Measurements from ENCODE around the gene CDK2. TPM values are rescaled to one million over a fixed set of nuclear protein-coding genes. Genes with fewer than 3 reads are reported as not detected.

The CDK2 gene
- total RNA-seq, 1 donor from 2014 or later = 21.4 TPM

DNA sequence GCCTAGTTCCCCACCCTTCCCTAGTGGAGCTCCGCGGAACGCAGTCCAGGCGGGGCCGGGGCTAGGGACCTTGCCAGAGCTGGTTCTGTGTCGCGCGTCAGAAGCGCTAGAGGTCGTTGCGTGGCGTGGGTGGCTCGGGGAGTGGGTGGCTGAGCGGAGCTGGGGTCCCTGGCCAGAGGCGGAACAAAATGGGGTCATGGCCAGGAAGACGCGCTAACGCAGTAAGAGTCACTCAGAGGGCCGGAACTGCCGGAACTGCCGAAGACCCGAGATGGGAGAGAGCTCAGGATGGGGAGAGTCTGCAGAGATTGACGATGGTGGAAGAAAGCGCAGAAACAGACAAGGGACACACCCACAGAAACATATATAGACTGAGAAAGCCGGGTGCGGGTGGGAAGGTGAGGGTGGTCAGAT, 30.9 kb upstream of the CDK2 start:
- DNase-seq (ENCODE audit: low spot score) = no peak

DNA sequence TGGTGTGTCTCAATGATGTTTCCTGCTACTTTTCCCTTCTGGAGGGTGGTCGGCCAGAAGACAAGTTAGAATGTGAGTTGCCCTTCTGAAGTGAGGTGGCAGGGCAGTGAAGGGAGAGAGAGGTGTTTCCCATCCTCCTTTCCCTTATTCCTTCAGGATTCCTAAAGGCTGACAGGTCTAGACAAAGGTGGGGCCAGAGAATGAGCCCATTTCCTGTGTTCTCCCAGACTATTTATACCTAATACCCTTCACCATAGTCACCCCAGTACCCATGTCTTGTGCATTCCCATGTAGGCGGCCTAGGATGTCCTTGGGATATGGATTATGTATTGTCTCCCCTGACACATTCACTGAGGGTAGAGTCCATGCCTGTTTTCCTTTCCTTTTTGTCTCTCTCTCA, 28.6 kb upstream of the CDK2 start:
- no peak for DNase-seq (ENCODE audit: low spot score)

DNA sequence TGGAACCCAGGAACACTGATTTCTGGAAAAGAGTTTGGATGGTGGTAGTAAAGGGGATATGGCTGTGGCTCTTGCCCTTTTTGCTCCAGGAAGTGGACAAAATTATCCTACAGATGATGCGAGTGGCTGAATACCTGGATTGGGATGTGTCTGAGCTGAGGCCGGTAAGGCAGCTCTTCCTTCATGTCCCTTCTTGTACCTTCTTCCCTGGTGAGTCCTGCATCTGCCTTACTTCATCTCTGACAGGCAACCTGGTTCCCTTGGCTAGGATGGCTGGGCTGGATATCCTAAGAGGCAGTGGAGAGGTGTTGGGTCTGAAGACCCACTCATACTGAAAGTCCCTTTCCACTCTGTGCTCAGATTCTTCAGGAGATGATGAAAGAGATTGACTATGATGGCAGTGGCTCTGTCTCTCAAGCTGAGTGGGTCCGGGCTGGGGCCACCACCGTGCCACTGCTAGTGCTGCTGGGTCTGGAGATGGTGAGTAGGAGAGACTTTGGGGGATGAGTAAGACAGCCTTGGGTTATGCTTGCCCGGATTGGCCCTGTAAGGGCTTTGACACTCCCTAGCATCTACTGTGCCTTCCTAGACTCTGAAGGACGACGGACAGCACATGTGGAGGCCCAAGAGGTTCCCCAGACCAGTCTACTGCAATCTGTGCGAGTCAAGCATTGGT, 27.7 kb upstream of the CDK2 start:
- DNase-seq (ENCODE audit: low spot score) = no peak

DNA sequence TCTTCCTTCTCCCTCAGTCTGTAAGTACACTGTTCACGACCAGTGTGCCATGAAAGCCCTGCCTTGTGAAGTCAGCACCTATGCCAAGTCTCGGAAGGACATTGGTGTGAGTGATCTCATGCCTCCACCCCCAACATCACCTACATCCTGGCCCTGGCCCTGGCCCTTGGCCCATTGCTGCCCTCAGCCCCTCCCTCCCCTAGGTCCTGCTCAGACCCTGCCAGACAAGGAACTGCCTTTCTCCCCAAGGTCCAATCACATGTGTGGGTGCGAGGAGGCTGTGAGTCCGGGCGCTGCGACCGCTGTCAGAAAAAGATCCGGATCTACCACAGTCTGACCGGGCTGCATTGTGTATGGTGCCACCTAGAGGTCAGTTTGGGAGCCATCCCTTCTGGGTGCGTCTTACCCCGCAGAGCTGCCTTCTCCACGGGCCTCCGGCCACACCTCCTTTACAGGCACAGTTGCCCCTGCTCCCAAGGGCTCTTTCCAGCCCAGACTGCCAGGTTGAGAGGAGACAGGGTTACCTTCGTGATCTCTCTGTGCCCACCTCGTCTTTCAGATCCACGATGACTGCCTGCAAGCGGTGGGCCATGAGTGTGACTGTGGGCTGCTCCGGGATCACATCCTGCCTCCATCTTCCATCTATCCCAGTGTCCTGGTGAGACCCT, 26.4 kb upstream of the CDK2 start:
- peak; percentile 93 for DNase-seq (ENCODE audit: low spot score)

DNA sequence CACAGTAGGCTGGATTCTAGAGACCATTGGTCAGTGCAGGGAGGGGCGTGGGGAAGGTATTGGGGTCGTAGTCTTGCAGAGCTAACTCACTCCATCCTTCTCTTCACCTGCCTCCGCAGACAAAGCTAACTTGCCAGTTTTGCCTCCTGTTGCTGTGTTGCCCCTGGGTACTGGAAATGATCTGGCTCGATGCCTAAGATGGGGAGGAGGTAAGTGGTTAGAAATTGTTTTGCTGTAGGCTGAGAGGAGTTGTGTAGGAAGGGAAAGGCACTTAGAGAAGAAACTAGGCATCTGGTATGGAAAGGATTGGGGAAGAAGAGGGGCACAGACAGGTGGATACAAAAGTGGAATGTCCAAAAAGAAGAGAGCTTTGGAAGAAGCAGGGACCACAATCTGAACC, 24.6 kb upstream of the CDK2 start:
- no peak for DNase-seq (ENCODE audit: low spot score)

DNA sequence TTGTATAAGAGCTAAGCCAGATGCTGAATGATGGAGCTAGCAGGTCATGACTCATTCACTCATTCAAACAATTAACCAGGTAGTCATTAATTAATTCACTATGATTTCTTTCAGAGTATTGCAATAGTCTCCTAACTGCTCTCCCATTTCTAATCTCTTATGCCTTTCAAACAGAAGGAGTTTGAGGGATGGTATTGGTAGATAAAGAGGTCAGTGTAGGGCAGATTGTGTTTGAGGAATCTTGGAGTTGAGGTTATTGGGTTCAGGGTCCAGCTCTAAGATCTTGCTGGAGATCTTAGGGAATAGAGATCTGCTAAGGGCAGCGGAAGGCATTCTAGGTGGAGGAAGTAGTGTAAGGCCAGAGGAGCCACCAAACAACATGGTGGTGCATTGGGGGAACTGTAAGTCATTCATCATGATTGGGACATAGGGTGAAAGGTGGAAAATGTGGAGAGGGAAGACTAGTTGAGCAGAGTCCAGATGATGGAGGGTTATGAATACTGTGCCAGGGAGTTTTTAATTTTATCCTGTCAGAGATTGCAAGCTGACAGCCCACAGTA, 24.0 kb upstream of the CDK2 start:
- DNase-seq (ENCODE audit: low spot score) = no peak

DNA sequence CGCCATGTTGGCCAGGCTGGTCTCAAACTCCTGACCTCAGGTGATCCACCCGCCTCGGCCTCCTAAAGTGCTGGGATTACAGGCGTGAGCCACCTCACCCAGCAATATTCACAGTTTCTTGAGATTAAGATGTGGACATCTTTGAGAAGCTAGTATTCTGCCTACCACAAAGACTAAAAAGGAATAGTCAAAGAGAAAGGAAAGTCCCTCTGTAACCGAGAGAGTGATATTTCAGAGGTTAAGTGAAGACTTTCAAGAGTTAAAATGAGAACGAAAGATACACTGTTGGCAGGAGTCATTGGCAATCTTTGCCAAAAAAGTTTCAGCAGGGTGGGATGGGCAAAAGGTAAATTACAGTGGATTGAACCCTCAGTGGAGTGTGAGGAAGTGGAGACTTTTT, 20.1 kb upstream of the CDK2 start:
- DNase-seq (ENCODE audit: low spot score) = no peak

DNA sequence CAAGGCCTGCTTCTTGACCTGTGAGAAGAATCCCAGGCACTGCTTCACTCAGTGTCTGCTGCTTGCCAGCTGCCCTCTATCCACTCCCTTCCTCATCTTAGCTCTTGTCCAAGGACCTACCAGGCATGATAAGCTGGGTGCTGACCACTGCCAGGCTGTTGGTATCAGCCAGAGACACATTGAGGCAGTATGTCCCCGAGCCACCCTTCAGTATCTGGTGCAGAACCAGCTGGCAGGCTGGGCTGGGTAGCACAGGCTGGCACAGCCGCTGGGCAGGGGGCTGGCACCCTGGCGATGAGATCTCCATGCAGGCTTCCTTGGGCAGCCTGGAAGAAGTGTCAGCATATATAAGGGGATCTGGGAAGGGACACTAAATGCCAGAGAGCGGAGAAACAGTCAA, 11.3 kb upstream of the CDK2 start:
- DNase-seq (ENCODE audit: low spot score) = no peak

DNA sequence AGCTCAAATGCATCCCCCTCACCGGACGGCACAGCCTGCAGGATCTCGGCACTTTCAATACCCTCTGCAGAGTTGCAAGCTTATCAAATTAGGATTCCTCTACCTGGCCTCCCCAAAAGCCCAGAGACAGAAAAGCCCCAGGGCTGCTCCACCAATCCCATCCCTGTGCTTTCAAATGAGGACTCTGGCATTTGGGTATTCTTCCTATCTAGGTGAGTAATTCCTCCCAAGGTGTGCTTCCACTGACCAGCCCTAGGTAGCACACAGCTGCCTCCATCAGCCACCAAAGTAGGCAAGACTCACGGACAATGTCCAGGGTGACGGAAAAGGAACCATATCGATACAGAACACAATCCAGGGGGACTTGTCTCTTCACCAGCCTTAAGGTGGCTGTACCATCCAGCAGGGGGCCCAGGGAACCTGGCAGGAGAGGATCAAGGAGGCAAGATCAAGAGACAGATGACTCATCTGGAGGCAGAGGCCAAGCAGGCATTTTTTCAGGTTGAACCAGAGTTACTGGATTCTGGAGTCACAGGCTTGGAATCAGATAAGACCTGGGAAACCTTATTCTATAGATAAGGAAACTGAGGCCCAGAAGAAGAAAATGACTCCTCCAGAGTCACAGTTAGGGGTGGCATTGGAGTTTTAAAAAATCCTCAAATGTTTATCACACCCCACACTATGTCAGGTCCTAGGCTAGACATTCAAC, 10.7 kb upstream of the CDK2 start:
- no peak for DNase-seq (ENCODE audit: low spot score)

DNA sequence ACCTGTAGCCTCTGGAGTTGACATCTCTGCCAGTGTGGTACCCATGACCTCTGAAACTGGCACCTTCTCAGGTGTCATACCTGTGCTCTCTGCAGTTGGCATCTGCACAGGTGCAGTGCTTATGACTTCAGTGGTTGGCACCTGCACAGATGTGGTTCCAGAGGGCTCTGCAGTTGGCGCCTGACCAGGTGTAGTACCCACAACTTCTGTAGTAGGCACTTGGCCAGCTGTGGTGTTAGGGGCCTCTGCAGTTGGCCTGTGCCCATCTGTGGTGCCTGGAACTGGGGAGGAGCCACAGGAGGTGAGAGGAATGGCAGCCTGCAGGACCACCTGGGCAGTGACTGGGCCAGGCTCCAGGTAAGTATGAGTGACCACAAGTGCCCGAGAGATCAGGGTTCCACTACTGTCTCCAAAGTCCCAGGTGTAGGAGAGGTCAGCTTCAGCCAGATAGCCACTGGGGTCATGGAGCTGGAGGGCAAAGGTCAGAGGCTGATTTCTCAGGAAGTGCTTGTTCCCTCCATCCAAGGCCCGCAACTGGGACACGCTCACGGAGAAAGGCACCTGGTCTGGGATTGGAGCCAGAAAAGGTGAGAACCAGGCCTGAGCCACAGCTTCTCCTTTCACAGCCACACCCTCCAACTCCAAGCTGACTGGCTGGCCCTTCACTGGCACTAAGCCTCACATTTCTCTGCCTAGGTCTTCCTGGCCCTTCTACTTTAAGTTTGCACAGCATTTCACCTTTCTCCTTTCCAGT, 9.3 kb upstream of the CDK2 start:
- no peak for DNase-seq (ENCODE audit: low spot score)

DNA sequence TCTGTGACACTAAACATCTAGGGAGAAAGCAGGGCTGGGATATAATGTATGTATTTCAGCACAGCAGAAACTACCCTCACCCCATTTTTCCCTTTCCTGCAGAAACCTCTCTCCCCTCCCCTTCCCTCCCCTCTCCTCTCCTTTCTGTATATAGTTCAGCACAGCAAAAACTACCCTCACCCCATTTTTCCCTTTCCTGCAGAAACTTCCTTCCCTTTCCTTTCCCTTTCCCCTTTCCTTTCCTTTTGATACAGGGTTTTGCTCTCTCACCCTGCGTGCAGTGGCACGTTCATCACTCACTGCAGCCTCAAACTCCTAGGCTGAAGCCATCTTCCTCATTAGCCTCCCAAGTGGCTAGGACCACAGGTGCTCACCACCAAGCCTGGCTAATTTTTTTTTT, 2.9 kb upstream of the CDK2 start:
- DNase-seq (ENCODE audit: low spot score) = no peak

DNA sequence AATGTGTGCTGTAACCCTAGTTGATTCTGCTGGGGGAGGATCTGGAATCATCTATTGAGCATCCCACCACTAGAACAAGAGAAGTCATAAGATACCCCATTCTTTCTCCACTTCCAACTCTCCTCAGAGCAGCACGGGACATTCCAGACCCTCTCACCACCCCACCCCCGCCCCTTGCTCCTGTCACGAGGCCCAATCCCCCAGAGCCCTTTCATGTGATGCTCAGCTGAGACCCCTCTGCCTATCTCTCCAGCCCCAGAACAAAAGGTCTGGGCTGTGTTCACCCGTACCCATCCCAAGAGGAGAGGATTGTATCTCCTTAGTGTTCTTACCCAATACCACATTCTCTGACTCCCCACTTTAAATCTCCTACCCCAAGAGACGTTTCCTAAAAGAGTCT, 1.4 kb upstream of the CDK2 start:
- DNase-seq (ENCODE audit: low spot score) = no peak

DNA sequence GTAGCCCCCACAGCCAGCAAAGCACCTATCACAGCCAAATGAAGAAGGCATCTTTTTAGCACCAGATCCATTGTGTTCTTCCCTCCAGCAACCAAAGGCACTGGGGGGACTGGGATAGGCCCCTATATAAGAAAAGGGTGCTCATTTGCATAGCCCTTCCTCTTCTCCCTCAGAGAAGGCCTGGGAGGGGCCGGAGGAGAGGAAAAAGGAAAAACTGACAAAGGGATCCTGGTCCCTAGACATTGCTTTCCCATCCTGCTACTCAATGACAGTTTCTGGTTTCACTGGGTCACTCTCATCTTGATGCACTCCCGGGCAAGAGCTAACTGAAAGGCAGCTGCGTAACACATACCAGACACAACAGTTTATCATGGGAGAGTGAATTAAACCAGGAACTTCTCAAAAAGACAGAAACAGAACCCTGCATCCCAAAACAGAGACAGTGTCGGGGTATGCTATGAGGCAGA, 656 bp upstream of the CDK2 start, which contains the start of gene PMEL:
Gene PMEL (minus strand): TSS at position 102 of the 467 bp plus-strand sequence. CDS start 31 bp downstream, at position 71.
- DNase-seq (ENCODE audit: low spot score) = no peak

DNA sequence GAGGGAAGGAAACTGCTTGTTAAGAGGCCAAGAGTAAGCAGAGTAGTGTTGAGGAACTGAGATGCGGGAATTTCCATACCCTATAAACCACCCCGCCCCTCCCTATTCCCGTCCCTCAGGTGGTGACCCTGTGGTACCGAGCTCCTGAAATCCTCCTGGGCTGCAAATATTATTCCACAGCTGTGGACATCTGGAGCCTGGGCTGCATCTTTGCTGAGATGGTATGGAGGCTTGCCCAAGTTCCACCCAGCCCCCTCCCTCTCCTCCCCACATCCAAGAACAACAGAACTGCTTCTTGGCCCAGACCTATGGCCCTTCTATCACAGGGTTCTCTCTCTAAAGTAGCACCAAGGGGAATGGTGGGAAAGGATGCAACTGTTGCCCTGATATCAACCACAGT, 2.7 kb downstream of the CDK2 start:
- no peak for DNase-seq (ENCODE audit: low spot score)

DNA sequence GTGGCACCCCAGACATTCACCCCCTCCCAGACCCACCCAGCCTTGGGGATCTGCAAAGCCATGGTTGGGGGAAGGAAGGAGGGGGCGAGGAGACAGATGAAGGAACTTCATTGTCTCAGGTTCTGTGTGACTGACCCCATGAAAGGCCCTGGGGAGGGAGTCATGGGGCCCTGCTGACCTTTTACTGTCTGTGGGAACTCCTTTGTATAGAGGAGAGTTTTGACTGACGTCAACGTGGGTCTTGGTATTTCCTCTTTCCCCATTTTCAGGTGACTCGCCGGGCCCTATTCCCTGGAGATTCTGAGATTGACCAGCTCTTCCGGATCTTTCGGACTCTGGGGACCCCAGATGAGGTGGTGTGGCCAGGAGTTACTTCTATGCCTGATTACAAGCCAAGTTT, 4.1 kb downstream of the CDK2 start:
- no peak for DNase-seq (ENCODE audit: low spot score)

DNA sequence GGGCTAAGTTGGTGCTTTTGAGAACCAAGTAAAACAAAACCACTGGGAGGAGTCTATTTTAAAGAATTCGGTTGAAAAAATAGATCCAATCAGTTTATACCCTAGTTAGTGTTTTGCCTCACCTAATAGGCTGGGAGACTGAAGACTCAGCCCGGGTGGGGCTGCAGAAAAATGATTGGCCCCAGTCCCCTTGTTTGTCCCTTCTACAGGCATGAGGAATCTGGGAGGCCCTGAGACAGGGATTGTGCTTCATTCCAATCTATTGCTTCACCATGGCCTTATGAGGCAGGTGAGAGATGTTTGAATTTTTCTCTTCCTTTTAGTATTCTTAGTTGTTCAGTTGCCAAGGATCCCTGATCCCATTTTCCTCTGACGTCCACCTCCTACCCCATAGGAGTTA, 5.4 kb downstream of the CDK2 start:
- no peak for DNase-seq (ENCODE audit: low spot score)

DNA sequence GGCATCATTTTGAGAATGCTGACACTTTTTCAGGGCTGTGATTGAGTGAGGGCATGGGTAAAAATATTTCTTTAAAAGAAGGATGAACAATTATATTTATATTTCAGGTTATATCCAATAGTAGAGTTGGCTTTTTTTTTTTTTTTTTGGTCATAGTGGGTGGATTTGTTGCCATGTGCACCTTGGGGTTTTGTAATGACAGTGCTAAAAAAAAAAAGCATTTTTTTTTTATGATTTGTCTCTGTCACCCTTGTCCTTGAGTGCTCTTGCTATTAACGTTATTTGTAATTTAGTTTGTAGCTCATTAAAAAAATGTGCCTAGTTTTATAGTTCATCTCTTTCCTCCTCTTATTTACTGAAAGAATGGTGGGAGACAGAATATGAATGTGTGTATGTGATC, 5.8 kb downstream of the CDK2 start:
- no peak for DNase-seq (ENCODE audit: low spot score)

DNA sequence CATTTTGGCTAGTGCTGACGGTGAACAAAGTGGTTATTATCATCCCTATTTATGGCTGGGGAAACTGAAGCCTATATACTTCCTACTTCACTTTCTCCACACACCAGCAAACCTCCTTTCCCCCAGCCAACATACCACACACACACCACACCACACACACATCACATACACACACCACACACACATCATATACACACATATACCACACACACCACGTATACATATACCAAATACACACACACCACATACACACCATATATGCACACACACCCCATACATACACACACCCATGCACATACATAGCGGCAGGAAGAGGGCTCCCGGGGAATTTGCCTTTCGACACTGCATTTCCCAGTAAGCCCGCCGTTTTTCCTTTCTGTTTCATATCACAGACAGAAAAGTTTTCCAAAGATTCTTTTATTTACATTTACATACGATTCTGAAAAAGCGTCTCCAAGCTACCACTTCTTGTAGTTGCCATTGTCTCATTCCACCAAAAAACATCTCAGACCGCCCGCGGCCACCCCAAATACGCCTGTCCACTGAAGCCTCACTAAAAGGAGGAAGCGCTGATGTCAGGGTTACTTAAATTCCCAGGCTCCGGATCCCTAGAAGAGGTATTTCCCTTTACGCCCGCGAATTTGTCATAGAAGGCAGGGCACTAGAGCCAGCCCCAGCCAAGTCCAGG, 6.4 kb downstream of the CDK2 start:
- peak; percentile 93 for DNase-seq (ENCODE audit: low spot score)

DNA sequence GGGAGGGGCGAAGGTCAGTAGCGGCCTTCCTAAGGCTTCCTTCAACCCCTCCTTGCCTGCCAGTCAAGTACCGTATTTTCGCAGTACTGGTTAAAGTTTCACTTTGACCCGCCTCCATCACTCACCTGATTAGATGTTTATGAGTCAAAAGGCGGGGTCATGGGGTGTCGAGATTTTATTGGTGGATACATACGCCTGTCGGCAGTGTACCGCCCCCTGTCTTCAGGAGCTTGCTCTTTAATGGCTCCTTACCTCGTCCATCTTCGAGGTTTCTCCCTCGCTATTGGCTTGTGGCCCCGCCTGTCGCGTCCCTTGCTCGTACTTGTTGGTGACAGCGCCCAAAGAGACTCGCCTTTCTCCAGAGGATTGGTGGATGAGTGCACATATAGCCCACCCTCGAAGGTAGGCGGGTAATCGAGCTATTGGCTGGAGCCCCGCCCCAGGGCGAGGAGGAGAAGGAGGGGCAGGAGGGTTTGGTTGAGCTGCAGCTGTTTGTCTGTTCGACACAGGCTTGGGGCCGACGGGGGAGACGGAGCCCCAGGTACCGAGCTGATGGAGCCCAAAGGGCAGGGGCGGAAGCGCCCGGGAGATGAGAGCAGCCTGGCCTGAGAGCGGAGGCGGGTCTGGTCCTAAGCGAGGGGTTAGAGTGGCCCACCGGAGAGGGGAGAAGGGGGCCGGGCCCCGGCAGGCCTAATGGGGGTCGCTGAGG, 7.1 kb downstream of the CDK2 start, which contains the start of gene RAB5B:
Gene RAB5B (plus strand): TSS at position 480 of the 709 bp plus-strand sequence. CDS start 12,883 bp downstream, outside the sequence.
- DNase-seq (ENCODE audit: low spot score) = peak; percentile 98

DNA sequence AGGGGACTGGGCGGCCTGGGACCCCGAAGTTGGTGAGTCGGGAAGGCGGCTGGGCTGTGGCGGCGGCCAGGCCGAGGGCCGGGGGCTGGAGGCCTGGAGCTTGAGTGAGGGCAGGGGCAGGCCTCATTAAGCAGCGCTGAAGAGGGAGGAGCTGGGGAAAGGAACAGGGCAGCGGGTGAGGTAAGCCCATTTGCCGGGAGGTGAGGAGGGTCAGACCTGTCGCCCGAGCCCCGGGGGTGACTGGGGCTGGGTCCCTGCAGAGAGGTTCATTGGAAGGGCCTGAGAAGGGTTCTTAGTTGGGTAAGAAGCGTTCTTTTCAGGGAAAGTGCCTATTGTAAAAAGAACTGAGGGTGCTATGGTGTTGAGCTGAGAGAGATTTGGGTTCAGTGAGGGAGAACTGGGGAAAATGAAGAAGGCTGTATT, 7.7 kb downstream of the CDK2 start:
- peak; percentile 91 for DNase-seq (ENCODE audit: low spot score)
